NCI-H1048 (cell line): ENCODE results near the gene FTCDNL1.

ENCODE experiments used
- DNase-seq: peaks from one replicate; lab custom pipeline; 2025; lab: John Stamatoyannopoulos, UW

FTCDNL1 gene

DNA sequence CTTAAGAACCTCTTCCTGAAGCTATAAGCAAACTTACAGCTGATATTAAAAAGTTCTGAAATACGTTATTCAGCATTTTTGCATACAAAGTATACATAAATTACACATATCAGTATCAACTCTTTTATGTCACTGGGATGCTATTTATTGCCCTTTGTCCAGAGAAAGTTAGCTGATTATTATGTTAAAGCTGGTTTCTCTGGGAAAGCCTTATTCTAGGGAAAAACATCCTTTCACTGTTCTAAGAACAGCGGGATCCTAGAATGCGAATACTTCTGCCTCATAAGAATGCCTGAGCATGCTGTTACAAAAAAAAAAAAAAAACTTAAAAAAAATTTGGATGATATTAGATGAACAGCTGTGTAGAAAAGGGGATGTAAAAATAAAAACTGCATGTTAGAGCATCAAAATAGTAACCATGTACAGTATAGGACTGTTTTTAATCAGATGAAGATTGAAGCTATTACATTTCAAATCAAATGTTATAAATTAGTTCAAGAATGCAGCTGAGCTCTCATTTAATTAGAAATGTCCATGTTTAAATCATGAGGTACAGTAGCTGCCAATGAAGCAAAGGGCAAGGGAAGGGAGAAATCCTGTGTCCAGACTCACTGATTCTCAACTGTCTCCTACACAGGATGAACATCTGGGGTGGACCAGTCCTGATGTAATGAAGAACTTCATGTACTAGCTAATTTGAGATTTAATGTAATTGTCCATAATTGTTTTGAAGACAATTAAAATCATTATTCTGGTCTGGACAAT lies 8.2 kb downstream of the FTCDNL1 start:
- no peak for DNase-seq

DNA sequence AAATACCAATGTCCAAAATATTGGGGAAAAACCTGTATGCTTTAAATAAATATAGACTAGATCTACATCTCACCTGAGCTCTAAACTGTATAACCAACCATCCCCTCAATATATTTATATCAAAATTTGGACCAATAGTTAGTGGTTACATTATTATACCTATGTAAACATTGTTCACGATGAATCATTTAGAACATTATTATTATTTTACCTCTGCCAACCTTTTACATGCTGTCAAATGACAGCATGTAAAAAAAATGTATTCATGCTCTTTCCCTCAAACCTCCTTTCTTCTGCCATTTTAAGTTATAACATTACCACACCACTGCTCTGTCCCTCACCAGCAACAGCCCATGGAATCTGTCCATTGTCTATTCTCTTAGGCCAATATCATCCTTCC lies 9.6 kb downstream of the FTCDNL1 start:
- no peak for DNase-seq

- no peak for DNase-seq
These were observed 12.6 kb downstream of the FTCDNL1 start for GRCh38 chr2:199838399-199838798.

- DNase-seq = no peak
These were observed 14.0 kb downstream of the FTCDNL1 start for GRCh38 chr2:199836943-199837342.

GRCh38 chr2:199833525-199833924 lies 17.5 kb downstream of the FTCDNL1 start:
- peak; percentile 73 for DNase-seq

GRCh38 chr2:199830531-199830930 lies 20.5 kb downstream of the FTCDNL1 start:
- no peak for DNase-seq

- DNase-seq = no peak
These were observed 21.4 kb downstream of the FTCDNL1 start for GRCh38 chr2:199829628-199830027.

DNA sequence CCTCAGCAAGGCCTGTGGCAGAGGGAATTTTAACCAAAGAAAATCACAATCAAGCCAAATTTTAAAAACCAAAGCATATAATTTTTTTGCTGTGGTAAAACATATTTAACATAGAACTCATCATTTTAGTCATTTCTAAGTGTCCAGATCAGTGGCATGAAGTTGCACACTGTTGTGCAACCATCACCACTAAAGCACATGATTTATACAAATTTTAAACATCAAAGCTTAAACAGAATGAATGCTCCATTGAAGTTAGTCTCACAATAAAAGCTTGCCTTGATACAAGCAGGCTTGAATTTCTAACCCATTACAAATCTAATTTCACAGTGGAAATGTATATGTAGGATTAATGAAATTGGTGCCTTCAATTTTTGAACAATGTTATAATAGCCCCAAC lies 31.2 kb downstream of the FTCDNL1 start:
- no peak for DNase-seq

GRCh38 chr2:199818754-199819153 lies 32.2 kb downstream of the FTCDNL1 start:
- DNase-seq = no peak

DNA sequence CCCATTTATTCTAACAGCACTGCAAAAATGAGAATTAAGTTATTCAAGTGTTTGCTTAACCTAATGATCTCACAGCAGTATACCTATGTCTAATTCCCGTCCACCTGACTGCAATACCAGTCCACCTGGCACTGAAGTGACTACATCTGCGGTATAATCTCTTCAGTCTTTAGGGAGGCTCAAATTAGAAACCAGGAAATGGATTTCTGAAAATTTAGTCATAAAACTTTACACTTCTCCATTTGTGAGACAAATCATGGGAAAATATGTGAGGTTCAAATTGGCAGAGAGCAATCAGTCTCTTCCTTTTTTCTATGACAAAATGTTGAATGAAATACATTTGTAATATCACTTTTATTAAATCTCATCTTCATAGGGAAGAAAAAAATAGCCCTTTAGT lies 33.0 kb downstream of the FTCDNL1 start:
- DNase-seq = no peak

DNA sequence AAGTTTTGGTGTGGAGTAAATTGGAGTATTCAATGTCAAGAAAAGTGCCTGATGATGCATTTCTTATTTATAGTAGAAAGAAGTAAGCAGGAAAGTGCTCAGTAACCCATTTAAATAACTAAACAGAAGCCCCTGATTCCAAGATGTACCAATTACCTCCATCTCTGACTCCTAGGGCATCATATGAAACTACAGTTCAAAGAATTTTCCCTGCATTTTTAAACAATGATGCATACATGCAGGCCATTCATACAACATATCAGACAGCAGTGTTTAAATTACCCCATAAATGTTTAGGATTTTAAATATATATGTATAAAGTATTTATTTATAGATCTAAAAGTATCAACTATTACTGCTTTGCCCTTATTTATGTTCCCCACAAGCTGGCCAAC lies 36.2 kb downstream of the FTCDNL1 start:
- DNase-seq = no peak

DNA sequence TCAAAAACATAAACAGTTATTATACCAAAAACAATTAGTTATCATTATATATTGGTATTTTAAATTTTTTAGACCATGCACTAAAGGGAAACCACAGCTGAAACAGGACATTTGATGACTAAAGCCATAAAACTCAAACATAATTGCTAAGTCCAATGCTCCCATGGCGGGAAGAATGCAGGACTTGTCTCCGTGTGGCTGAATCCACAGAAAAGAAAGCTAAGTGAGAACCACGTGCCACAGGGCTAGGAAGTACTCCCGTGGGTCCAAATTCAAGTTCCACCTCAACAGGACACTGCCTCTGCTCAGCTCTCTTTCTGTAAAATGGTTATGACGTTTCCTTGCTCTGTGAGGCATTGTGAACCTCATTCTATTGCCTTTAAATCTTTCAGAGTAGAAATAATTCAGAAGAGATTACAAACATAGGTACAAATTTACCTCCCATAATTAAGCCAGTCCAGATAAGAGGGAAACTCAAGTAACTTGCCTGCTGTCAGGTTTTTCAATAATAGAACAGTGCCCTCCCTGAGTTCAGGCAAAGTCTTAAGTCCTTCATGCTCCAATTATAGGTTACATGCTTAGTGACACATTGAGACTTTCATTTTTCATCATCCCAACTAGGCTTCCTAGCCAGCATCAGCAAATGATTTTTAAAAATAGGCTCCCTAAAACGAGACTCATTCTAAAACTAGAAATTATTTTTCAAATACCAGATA lies 36.7 kb downstream of the FTCDNL1 start:
- DNase-seq = no peak

- no peak for DNase-seq
These were observed 38.5 kb downstream of the FTCDNL1 start for GRCh38 chr2:199812493-199812892.

GRCh38 chr2:199811346-199811745 lies 39.6 kb downstream of the FTCDNL1 start:
- DNase-seq = no peak

GRCh38 chr2:199810422-199811171 lies 40.4 kb downstream of the FTCDNL1 start:
- DNase-seq = no peak

- no peak for DNase-seq
These were observed 43.0 kb downstream of the FTCDNL1 start for GRCh38 chr2:199807966-199808365.

DNA sequence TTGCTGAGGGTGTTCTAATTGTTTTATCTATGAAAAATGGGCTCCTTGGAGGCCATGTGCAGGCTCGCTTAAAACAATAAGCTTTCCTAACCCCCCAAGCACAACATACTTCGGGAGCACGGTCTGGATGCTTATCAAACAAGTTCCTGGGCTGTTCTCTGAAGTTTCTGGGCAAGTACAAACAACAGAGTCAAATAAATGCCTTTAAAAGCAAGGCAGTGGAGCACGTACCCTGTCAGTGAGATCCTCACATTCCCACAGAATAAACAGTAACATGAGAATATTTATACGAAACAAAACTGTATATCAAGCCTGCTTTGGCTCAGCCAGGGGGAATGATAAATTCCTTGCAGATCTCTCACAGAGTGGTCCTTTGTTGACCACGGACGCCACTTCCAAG lies 44.8 kb downstream of the FTCDNL1 start:
- DNase-seq = no peak

DNA sequence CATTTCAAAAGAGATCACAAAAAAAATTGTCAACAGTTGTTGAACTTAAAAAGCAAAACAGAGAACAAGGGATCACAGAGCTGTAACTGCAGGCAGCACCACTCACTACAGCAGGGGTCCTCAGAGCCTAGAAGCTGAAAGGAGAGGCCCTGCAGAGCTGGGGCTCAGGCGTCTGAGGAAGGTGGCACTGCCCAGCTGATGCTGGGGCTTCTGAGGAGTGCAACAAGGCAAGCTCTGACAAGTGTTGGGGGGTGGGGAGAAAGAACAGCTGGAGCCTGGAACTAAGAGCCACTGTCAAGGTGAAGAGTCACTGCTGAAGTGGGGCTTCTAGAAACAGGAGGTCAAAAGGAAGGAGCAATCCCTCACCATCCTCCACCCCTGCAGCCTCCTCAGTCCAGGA lies 46.2 kb downstream of the FTCDNL1 start:
- DNase-seq = no peak

GRCh38 chr2:199798831-199799580 lies 52.0 kb downstream of the FTCDNL1 start:
- peak; percentile 57 for DNase-seq

DNA sequence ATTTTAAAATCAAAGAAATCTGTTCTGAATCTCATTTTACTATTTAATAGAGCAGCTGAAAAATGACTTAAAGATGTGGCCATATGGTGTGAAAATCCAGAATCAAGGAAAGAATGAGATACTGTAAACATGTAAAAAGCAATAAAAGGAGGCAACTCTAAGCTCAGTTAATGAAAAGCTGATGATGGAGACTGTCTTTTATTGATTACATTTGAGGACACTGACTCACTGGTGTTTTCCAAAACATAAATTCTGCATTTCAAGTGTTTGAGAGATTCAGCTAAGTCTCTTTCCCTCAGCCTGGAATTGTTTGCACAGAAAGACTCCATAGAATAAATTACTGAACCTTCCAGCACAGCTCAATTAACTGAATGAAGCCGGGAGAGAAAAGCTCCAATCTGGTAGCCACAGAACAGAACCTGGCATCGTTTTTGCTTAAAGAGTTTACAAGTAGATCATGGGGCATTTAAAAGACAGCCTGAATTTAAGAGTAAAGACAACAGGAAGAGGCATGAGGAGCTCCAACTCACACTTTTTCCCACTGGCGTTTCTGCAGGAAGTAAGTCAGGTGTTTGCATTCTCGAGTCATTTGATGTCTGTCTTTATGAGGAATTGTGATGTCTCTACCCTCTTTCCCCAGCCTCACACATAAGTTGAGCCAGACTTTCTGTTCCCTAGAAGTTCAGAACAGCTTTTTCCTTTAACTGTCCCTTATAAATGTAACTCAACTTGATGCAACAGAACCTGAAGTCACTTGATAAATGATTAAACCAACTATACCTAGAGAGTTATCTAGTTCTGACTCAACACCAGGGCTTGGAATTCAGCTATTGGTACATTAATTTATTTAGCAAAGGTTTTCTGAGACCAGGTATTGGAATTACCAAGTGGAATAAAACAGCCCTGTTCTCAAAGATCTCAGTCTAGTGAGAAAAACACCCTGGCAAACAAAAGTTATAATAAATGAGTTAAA lies 53.3 kb downstream of the FTCDNL1 start:
- no peak for DNase-seq

DNA sequence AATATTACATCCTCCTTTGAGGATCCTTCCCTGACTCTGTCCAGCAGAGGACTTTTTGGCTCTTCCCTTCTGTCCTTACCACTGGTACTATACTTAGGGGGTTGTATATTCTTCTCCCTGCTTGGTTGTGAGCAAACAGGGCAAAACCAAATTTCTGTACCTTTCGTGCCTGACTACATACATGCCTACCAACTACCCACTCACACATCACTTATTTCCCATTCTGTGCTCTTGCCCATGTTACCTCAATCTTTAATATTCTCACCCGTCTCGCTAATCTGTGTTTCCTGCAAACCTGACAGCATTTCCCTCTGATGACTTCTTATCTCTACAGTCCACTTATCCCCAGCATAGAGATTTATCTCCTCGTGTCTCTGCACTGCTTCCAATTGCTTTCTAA lies 58.6 kb downstream of the FTCDNL1 start:
- no peak for DNase-seq
